Common myeloid progenitor, CD34-positive (primary cell): ENCODE data around the gene MCM5.
A peak's percentile ranks its signal among the peaks of the same experiment; 100 is the strongest.

ENCODE experiments used
- CTCF ChIA-PET: fragments of 350-600 bp; sonication (Branson Sonifier 250); formaldehyde crosslinking; loops from one replicate; lab custom pipeline; 2021; ENCODE audit warnings: antibody characterized with exemption; lab: Charles Lee
- POLR2A ChIA-PET: fragments of 350-600 bp; sonication (Branson Sonifier 250); formaldehyde crosslinking; loops from one replicate; lab custom pipeline; 2021; ENCODE audit warnings: antibody characterized with exemption; lab: Charles Lee
- DNase-seq, 3 donors: peaks; one replicate each; pipeline versions ENCODE4 v3.0.0 to v3.0.0-alpha.2; 2013
- H3K27ac ChIP-seq, 2 experiments: 1 replicate in 1 of 2; 2 replicates in 1 of 2; pipeline ENCODE4 v1.7.0; 2013; ENCODE audit warnings: inconsistent platforms in 2 of 2, low read length in 2 of 2, mild to moderate bottlenecking in 2 of 2, low read depth in 1 of 2, moderate library complexity in 1 of 2; ENCODE audit not compliant: severe bottlenecking in 2 of 2, insufficient read depth in 1 of 2, poor library complexity in 1 of 2
- H3K27me3 ChIP-seq, 5 experiments: replicated peaks in 2 of 5; 1 replicate in 3 of 5; 2 replicates in 2 of 5; pipeline versions ENCODE4 v1.6.1 to v1.7.0; 2013; ENCODE audit warnings: low read length in 4 of 5, mild to moderate bottlenecking in 2 of 5, moderate library complexity in 2 of 5, inconsistent platforms in 1 of 5; ENCODE audit not compliant: insufficient read depth in 5 of 5, control insufficient read depth in 4 of 5
- H3K36me3 ChIP-seq, 4 experiments: 1 replicate in 2 of 4; 2 replicates in 2 of 4; pipeline versions ENCODE4 v1.6.1 to v1.7.0; 2013; ENCODE audit warnings: low read length in 3 of 4, control low read depth in 1 of 4, mild to moderate bottlenecking in 1 of 4; ENCODE audit not compliant: control insufficient read depth in 4 of 4, insufficient read depth in 4 of 4
- H3K4me1 ChIP-seq, 4 experiments: 1 replicate in 3 of 4; 2 replicates in 1 of 4; pipeline versions ENCODE4 v1.6.1 to v1.7.1; 2013; ENCODE audit warnings: low read length in 3 of 4, mild to moderate bottlenecking in 3 of 4, control low read depth in 1 of 4, inconsistent platforms in 1 of 4, moderate library complexity in 1 of 4; ENCODE audit not compliant: control insufficient read depth in 4 of 4, insufficient read depth in 4 of 4; ENCODE audit errors: control extremely low read depth in 1 of 4
- H3K4me3 ChIP-seq, 7 experiments: 1 replicate in 4 of 7; 2 replicates in 3 of 7; pipeline versions ENCODE4 v1.5.1 to v1.7.0; 2013; ENCODE audit warnings: mild to moderate bottlenecking in 7 of 7, low read length in 6 of 7, moderate library complexity in 6 of 7, inconsistent platforms in 2 of 7, low read depth in 2 of 7, control low read depth in 1 of 7; ENCODE audit not compliant: insufficient read depth in 4 of 7, control insufficient read depth in 1 of 7; ENCODE audit errors: extremely low read depth in 1 of 7
- H3K9me3 ChIP-seq, 5 experiments: 1 replicate in 4 of 5; 2 replicates in 1 of 5; pipeline versions ENCODE4 v1.6.1 to v1.7.1; 2013; ENCODE audit warnings: low read length in 4 of 5, mild to moderate bottlenecking in 2 of 5, inconsistent platforms in 1 of 5, low read depth in 1 of 5, moderate library complexity in 1 of 5; ENCODE audit not compliant: control insufficient read depth in 4 of 5, insufficient read depth in 2 of 5; ENCODE audit errors: control extremely low read depth in 1 of 5
- WGBS: methylation state at CpG from one replicate; pipeline ENCODE4 v1.1.5; 2013; ENCODE audit not compliant: insufficient coverage; 5-methylcytosine and 5-hydroxymethylcytosine counted together

The MCM5 gene

DNA sequence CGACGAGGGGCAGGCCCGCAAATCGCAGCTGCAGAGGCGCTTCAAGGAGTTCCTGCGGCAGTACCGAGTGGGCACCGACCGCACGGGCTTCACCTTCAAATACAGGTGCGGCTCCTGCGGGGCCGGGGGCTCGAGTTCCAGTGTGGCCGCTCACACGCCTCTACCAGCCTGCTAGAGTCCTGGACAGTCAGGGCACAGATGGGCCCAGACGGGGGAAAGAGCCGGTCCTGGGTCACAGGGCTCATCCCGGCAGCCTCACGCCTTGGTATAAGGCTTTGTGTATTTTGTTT, 506 bp downstream of the MCM5 start:
- peak overlapping the region; percentile 87 to 97 (median 92) for H3K4me3 ChIP-seq
- peak overlapping the region in 1 of 2 experiments; percentile 73 for H3K27ac ChIP-seq
- WGBS, result 0% methylated on average over 13 of the region's 20 CpGs
- H3K36me3 ChIP-seq, result peaks cover 2 to 43% (median 28%) of the 10 kb centered on the region in 4 experiments
- peaks cover 2 to 55% (median 39%) of the 10 kb centered on the region in 4 experiments for H3K4me1 ChIP-seq
- H3K27me3 ChIP-seq, result no peaks in the 10 kb centered on the region
- CTCF ChIA-PET, result interaction anchor here (0.6 kb wide), 1 partner anchor 48 kb away, joined by 3 read pairs; no protein-coding TSS in a partner anchor
- POLR2A ChIA-PET, result no interaction called here
- DNase-seq, result peak in 1 of 3 donors; percentile 48
- no peaks in the 10 kb centered on the region for H3K9me3 ChIP-seq

- WGBS, result 96% methylated on average over 6 of the region's 6 CpGs
- no peak for DNase-seq
- no peaks in the 10 kb centered on the region for H3K9me3 ChIP-seq
- no peaks in the 10 kb centered on the region for H3K27me3 ChIP-seq
- peak overlapping the region in 2 of 7 experiments; percentile 91 to 97 for H3K4me3 ChIP-seq
- CTCF ChIA-PET, result interaction anchor here (0.9 to 1.2 kb wide), 2 partner anchors 8 to 17 kb away, joined by 3 to 5 read pairs; no protein-coding TSS in a partner anchor
- POLR2A ChIA-PET, result no interaction called here
- H3K27ac ChIP-seq, result no peak overlapping the region
- peaks cover 5 to 55% (median 38%) of the 10 kb centered on the region in 4 experiments for H3K36me3 ChIP-seq
- H3K4me1 ChIP-seq, result peaks cover 2 to 47% (median 34%) of the 10 kb centered on the region in 4 experiments
Measured at GRCh38 chr22:35401863-35402262, 1.9 kb downstream of the MCM5 start.

- Histone ChIP-seq H3K4me1 (peaks cover 2 to 46% (median 27%) of the 10 kb centered on the region in 4 experiments), H3K9me3 (no peaks in the 10 kb centered on the region), H3K36me3 (peaks cover 9 to 70% (median 51%) of the 10 kb centered on the region in 4 experiments), H3K27ac (no peak overlapping the region), H3K27me3 (no peaks in the 10 kb centered on the region), H3K4me3 (no peak overlapping the region)
- ChIA-PET POLR2A (no interaction called here), CTCF (no interaction called here)
- no peak for DNase-seq
- 92% methylated on average over 6 of the region's 7 CpGs for WGBS
Measured at GRCh38 chr22:35403356-35403755, 3.4 kb downstream of the MCM5 start.

- Histone ChIP-seq H3K27ac (no peak overlapping the region), H3K36me3 (peaks cover 10 to 74% (median 56%) of the 10 kb centered on the region in 4 experiments), H3K4me3 (no peak overlapping the region), H3K9me3 (no peaks in the 10 kb centered on the region), H3K27me3 (no peaks in the 10 kb centered on the region), H3K4me1 (peaks cover 2 to 50% (median 26%) of the 10 kb centered on the region in 4 experiments)
- ChIA-PET CTCF (interaction anchor here (1.3 kb wide), 1 partner anchor 26 kb away, joined by 3 read pairs; no protein-coding TSS in a partner anchor), POLR2A (no interaction called here)
- no peak for DNase-seq
- WGBS, result 100% methylated on average over 2 of the region's 5 CpGs
Measured at GRCh38 chr22:35404176-35404575, 4.2 kb downstream of the MCM5 start.

- Histone ChIP-seq H3K36me3 (peaks cover 10 to 90% (median 72%) of the 10 kb centered on the region in 4 experiments), H3K4me1 (peaks cover 3 to 48% (median 27%) of the 10 kb centered on the region in 4 experiments), H3K27me3 (no peaks in the 10 kb centered on the region), H3K27ac (no peak overlapping the region), H3K9me3 (no peaks in the 10 kb centered on the region), H3K4me3 (no peak overlapping the region)
- CTCF ChIA-PET, result interaction anchor here (6.8 kb wide), 1 partner anchor 57 kb away, joined by 50 read pairs; no protein-coding TSS in a partner anchor
- POLR2A ChIA-PET, result interaction anchor here (0.8 kb wide), 1 partner anchor 53 kb away, joined by 3 read pairs; no protein-coding TSS in a partner anchor
- 94% methylated on average over 13 of the region's 13 CpGs for WGBS
- no peak for DNase-seq
Measured at GRCh38 chr22:35406443-35406842, 6.5 kb downstream of the MCM5 start.

DNA sequence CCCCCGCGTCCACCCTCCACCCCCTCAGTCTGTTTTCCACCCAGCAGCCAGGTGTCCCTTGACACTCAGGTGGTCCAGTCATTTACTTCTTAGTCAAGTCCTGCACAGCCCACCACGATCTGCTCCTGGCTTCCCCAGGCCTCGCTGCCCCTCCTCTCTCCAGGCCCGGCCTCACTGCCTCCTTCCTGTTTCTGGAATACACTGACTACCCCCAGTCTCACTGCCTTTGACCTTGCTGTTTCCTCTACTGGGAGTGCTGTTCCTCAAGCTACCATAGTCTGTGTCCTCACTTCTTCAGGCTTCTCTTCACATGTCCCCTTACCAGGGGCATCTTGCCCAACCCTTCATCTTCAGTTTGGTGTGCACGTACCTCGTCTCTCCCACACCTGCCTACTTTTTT, 7.4 kb downstream of the MCM5 start:
- no peak for DNase-seq
- 96% methylated on average over 5 of the region's 7 CpGs for WGBS
- H3K36me3 ChIP-seq, result peaks cover 13 to 91% (median 80%) of the 10 kb centered on the region in 4 experiments
- H3K4me3 ChIP-seq, result no peak overlapping the region
- H3K4me1 ChIP-seq, result peaks cover 3 to 39% (median 21%) of the 10 kb centered on the region in 4 experiments
- H3K27me3 ChIP-seq, result no peaks in the 10 kb centered on the region
- H3K9me3 ChIP-seq, result no peaks in the 10 kb centered on the region
- POLR2A ChIA-PET, result no interaction called here
- no peak overlapping the region for H3K27ac ChIP-seq
- CTCF ChIA-PET, result interaction anchor here (1.1 to 6.8 kb wide), 2 partner anchors 10 to 58 kb away, joined by 3 to 50 read pairs; no protein-coding TSS in a partner anchor
